GM08714 (cell line): ENCODE data around the gene ZNF304.
"Not testable (repeated sequence)": the region's sequence is repeated elsewhere in the genome, so short reads cannot be mapped to it uniquely, and the experiment has no call there.

Source experiments
- H3K4me3 ChIP-seq: fragments of 200-500 bp; sonication (Bioruptor generic); 2 replicates; pipeline ENCODE4 v1.5.1; 2014; ENCODE audit warnings: mild to moderate bottlenecking, low read length, inconsistent platforms
- ZNF274 ChIP-seq: IDR thresholded peaks from 2 replicates; pipeline ENCODE4 v1.6.1; 2012; ENCODE audit warnings: mild to moderate bottlenecking, low read depth, low read length

The ZNF304 gene

DNA sequence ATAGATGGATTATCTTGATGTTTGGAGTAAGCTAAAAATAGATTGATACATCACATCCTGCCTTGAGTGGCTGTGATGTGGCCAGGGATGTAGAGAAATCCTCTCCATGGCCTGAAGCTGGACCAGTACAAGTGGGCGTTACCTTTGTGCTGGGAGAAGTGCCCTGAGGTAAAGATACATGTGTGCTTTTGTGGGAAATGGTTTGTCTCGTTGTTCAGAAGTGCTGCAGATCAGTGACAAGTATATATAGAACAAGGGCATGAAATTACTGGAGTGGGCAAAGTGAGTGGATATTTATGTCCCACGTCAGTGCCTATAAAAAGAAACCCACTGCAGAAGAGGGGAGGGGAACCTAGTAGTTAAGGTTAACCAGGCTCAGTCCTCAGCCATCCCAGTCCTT, 12.2 kb upstream of the ZNF304 start:
- no peak for TF ChIP-seq ZNF274
- H3K4me3 ChIP-seq = no peak overlapping the region

DNA sequence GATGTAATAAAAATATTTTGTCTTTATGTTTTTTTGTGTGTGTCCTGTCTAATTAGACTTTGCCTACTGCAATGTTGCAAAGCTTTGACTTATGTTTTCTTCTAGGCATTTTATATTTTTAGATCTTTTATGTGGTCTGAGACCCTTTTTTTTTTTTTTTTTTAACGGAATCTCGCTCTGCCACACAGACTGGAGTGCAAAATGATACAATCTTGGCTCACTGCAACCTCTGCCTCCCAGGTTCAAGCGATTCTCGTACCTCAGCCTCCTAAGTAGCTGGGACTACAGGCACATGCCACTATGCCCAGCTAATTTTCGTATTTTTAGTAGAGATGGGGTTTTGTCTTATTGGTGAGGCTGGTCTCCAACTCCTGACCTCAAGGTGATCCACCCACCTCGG, 8.5 kb upstream of the ZNF304 start:
- TF ChIP-seq ZNF274 = no peak
- H3K4me3 ChIP-seq = no peak overlapping the region

DNA sequence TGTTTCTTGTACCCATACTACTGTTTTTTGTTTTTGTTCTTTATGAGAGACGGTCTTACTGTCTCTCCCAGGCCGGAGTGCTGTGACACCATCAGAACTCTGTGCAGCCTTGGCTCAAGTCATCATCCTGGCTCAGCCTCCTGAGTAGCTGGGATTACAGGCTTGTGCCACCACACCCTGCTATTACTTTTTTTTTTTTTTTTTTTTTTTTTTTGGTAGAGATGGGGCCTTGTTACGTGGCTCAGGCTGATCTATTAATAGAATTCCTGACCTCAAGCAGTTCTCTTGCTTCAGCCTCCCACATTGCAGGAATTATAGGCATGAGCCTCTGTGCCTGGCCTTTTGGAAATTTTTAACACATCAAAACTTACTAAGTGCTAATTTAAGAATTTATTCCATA, 2.9 kb upstream of the ZNF304 start:
- no peak for TF ChIP-seq ZNF274
- H3K4me3 ChIP-seq = no peak overlapping the region

DNA sequence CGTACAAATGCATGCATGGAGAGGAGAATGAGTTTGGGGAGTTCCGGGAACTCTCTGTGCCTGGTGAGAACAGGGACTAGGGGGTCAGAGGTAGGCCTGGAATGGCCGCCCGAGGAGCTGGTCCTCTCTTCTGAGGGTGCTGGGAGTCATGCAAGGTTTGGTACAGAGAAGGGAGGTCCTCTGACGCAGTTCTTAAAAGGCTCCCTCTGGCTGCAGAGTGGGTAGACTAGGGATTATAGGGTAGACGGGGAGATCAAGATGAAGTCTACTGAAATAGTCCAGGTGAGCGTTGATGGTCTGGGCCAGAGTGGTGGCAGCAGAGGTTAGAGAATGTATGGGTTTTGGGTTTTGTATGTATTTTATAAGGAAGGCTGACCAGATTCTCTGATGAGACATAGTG, 796 bp downstream of the ZNF304 start:
- no peak for TF ChIP-seq ZNF274
- peak overlapping the region; percentile 83 for H3K4me3 ChIP-seq

DNA sequence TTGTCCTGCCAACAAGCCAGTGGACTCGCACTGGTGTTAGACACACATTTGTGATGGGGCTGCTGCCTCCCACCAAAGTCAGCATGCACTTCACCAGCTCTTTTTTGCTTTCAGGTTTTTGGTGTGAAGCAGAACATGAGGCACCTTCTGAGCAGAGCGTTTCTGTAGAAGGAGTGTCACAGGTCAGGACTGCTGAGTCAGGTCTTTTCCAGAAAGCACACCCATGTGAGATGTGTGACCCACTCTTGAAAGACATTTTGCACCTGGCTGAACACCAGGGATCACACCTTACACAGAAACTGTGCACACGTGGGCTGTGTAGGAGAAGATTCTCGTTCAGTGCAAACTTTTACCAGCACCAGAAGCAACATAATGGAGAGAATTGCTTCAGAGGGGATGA, 4.8 kb downstream of the ZNF304 start:
- H3K4me3 ChIP-seq = no peak overlapping the region
- TF ChIP-seq ZNF274 = no peak

DNA sequence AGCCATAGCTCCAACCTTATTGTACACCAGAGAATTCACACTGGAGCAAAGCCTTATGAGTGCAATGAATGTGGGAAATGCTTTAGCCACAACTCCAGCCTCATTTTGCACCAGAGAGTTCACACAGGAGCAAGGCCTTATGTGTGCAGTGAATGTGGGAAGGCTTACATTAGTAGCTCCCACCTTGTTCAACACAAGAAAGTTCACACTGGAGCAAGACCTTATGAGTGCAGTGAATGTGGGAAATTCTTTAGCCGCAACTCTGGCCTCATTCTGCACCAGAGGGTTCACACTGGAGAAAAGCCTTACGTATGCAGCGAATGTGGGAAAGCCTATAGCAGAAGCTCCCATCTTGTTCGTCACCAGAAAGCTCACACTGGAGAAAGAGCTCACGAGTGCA, 6.3 kb downstream of the ZNF304 start:
- TF ChIP-seq ZNF274 = no peak
- H3K4me3 ChIP-seq = no peak overlapping the region

DNA sequence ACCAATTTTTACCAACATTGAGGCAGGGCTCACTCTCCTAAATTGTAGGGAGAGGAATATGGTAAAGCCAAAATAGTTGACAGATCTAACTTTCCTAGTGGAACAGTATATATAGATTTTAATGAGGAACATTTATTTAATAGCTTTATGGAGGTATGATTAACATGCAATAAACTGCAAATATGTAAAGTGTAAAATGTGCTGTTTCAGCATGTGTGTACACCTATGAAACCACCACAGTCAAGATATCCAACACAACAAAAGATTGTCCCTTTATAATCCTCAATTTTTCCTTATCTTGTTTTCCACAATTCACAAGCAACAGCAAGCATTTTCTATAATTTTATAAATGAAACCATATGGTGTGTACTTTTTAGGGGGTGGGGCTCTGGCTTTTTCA, 8.2 kb downstream of the ZNF304 start:
- no peak for TF ChIP-seq ZNF274
- no peak overlapping the region for H3K4me3 ChIP-seq

DNA sequence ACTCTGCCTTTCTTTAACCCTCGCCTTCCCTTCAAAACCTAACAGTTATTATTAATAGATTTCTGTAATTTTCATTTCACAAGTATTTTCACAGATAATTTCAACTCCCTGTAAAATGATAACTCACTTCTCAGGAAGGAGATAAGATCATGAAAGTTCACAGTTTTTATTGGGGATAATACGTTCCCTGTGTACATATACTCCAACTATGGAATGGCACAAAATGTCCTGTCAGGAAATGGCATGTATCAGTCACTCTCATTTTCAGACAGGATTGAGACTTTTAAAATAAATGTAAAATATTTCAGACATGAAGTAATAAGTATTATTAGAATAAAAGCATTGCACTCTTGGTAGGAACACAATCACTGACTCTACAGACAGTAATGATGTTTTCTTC, 11.3 kb downstream of the ZNF304 start:
- no peak for TF ChIP-seq ZNF274
- H3K4me3 ChIP-seq = peak overlapping the region; percentile 64; the same call in 1 of the 2 replicates

GRCh38 chr19:57362997-57363687, 12.1 kb downstream of the ZNF304 start, which contains the start of the genes TRAPPC2B and ZNF547:
Gene TRAPPC2B, plus strand, starts transcription at chr19:57363551. Its CDS starts 1,283 bp downstream, at chr19:57364834.
Gene ZNF547, plus strand, starts transcription at chr19:57363551. Its CDS starts 5,005 bp downstream, at chr19:57368556.
- TF ChIP-seq ZNF274 = no peak
- H3K4me3 ChIP-seq = peak within 1 kb of the TSS; percentile 88

DNA sequence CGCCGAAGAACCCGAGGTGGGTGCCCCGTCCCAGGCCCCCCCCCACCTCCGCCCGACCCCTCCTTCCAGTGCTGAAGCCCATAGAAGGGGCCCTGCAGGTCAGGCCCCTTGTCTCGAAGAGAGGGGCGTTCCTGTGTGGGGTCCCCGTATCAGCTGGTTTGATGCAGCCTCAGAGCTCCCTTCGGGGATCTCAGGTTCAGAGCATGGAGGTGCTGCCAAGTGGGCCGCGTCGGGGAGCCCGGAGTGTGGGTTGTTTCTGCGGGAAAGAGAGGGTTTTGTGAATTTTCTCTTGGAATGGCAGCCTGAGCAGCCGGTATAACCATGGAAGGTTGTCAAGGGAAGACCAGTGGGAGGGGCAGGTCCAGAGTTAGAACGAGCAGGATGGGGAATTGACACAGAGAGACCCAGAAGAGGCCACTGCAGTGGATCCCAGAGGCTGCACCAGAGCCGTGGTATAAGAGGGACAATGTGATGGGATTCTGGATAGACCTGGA, 12.7 kb downstream of the ZNF304 start:
- peak overlapping the region; percentile 88 for H3K4me3 ChIP-seq
- TF ChIP-seq ZNF274 = no peak

GRCh38 chr19:57366776-57367175, 15.7 kb downstream of the ZNF304 start:
- H3K4me3 ChIP-seq = no peak overlapping the region
- no peak for TF ChIP-seq ZNF274

DNA sequence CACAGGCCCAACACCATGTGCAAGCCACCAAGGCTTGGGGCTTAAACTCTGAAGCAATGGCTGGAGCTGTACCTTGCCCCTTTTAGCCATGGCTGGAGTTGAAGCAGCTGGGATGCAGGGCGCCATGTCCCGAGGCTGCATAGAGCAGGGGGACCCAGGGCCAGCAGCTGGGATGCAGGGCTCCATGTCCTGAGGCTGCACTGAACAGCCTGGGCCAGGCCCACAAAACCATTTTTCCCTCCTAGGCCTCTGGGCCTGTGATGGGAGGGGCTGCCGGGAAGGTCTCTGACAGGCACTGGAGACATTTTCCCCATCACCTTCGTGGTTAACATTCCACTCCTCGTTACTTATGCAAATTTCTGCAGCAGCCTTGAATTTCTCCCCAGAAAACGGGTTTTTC, 23.1 kb downstream of the ZNF304 start:
- TF ChIP-seq ZNF274 = no peak
- H3K4me3 ChIP-seq = no peak overlapping the region

DNA sequence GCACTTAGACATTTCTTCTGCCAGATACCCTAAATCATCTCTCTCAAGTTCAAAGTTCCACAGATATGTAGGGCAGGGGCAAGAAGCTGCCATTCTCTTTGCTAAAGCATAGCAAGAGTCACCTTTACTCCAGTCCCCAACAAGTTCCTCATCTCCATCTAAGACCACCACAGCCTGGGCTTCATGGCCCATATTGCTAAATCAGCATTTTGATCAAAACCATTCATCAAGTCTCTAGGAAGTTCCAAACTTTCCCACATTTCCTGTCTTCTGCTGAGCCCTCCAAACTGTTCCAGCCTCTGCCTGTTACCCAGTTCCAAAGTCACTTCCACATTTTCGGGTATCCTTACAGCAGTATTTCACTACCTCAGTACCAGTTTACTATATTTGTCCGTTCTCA, 23.6 kb downstream of the ZNF304 start:
- H3K4me3 ChIP-seq = not testable (repeated sequence)

GRCh38 chr19:57376151-57376550, 25.1 kb downstream of the ZNF304 start:
- TF ChIP-seq ZNF274 = no peak
- H3K4me3 ChIP-seq = no peak overlapping the region

- H3K4me3 ChIP-seq = no peak overlapping the region
- peak; percentile 61; the same call in 1 of the 2 replicates for TF ChIP-seq ZNF274
Measured at GRCh38 chr19:57377498-57378146, 26.6 kb downstream of the ZNF304 start.
